Measurements from ENCODE around the gene DSCAML1. TPM values are rescaled to one million over a fixed set of nuclear protein-coding genes. Genes with fewer than 3 reads are reported as not detected.

DSCAML1 gene
- total and polyA plus RNA-seq, 2 of the 8 experiments (the other 6 are each of a cell fraction or from before 2014, with no cell fraction given): 0.19 to 0.24 TPM

DNA sequence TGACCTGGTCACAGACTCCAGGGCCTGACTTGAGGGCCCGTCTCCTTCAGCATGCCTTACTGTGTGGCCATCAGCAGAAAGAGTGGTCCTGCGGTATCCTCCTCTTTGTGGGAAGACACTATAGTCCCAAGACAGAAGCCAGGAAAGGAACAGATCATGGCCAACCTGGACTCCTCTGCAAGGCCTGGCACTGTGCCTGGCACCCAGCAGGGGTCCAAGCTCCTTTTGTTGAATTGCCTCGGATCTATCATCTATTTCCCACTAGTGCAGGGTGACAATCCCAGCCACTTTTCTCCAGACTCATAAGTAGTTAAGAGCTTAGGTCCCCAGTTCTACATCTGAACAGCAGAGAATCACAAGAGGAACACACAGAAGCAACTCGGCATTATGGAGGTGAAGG lies 27.0 kb downstream of the DSCAML1 start:
- H3K56ac ChIP-seq (replicated peaks; ENCODE audit: insufficient read length, low read depth, low read length): no peak overlapping the region
- no peak overlapping the region for H3K18ac ChIP-seq (ENCODE audit: extremely low read depth, low read length)
- no peak overlapping the region for H3K4me2 ChIP-seq (ENCODE audit: insufficient read depth in 1 of 2, low read depth in 2 of 2, low read length in 2 of 2)
- H3K4me3 ChIP-seq (ENCODE audit: extremely low read depth in 1 of 4, insufficient read depth in 2 of 4, low read depth in 3 of 4, low read length in 4 of 4): no peak overlapping the region
- no peaks in the 10 kb centered on the region for H3K23me2 ChIP-seq (ENCODE audit: low read depth, low read length)
- no peak overlapping the region for H3K9ac ChIP-seq (replicated peaks in 1 of 4; ENCODE audit: extremely low read depth in 1 of 4, low read depth in 3 of 4, low read length in 3 of 4)
- H2BK120ac ChIP-seq (replicated peaks; ENCODE audit: low read depth, low read length): no peak overlapping the region
- H3K79me2 ChIP-seq (ENCODE audit: control insufficient read depth in 1 of 2, insufficient read depth in 2 of 2, low read length in 2 of 2): no peaks in the 10 kb centered on the region
- no peaks in the 10 kb centered on the region for H3K79me1 ChIP-seq (ENCODE audit: low read depth, low read length)
- no peak overlapping the region for H3K23ac ChIP-seq (ENCODE audit: insufficient read length)
- no peaks in the 10 kb centered on the region for H3K9me3 ChIP-seq (ENCODE audit: insufficient read depth in 2 of 2, low read depth in 1 of 2, low read length in 1 of 2)
- WGBS, 2 experiments (ENCODE audit: extremely low coverage in 1 of 2, insufficient coverage in 1 of 2, insufficient read length in 1 of 2, insufficient replicate concordance in 2 of 2, low coverage in 1 of 2, low lambda C conversion rate in 2 of 2, missing lambda C conversion rate in 1 of 2): 89% methylated on average over 4 of the region's 4 CpGs; no CpG with 5 or more reads in 1 of the 2 experiments
- H4K20me1 ChIP-seq (replicated peaks in 1 of 2; ENCODE audit: control insufficient read depth in 1 of 2, insufficient read depth in 2 of 2, low read length in 2 of 2): no peaks in the 10 kb centered on the region
- H4K5ac ChIP-seq (ENCODE audit: insufficient read length, low read depth, low read length): no peak overlapping the region
- no peak for DNase-seq (ENCODE audit: low read depth in 1 of 2, low spot score in 2 of 2)
- no peak overlapping the region for H4K91ac ChIP-seq (replicated peaks; ENCODE audit: insufficient read length, low read length)
- H3K27ac ChIP-seq (ENCODE audit: low read depth, low read length): no peak overlapping the region
- FAIRE-seq: no peak
- ChIA-PET CTCF (ENCODE audit: partially characterized antibody) (no interaction called here), POLR2A (ENCODE audit: partially characterized antibody) (no interaction called here)
- H3K4ac ChIP-seq (replicated peaks; ENCODE audit: insufficient read length, low read depth, low read length): no peak overlapping the region
- no peaks in the 10 kb centered on the region for H3K4me1 ChIP-seq (replicated peaks in 1 of 4; ENCODE audit: control insufficient read depth in 3 of 4, insufficient read depth in 4 of 4, low read length in 3 of 4)
- no peak overlapping the region for H4K8ac ChIP-seq (ENCODE audit: extremely low read depth, insufficient read depth, low read length)
- H3K14ac ChIP-seq (ENCODE audit: insufficient read length): no peak overlapping the region
- no peak overlapping the region for H2AFZ ChIP-seq (ENCODE audit: low read length)
- H2BK5ac ChIP-seq (ENCODE audit: low read depth, low read length): no peak overlapping the region
- H3K27me3 ChIP-seq (replicated peaks in 1 of 4; ENCODE audit: control insufficient read depth in 3 of 4, extremely low read depth in 1 of 4, insufficient read depth in 3 of 4, low read length in 3 of 4): no peaks in the 10 kb centered on the region
- H2BK12ac ChIP-seq (ENCODE audit: low read depth, low read length): no peak overlapping the region
- no peak overlapping the region for H2BK20ac ChIP-seq (ENCODE audit: low read length)
- no peak overlapping the region for H2BK15ac ChIP-seq (ENCODE audit: low read length)
- H2AK5ac ChIP-seq (ENCODE audit: low read depth, low read length): no peak overlapping the region
- no peaks in the 10 kb centered on the region for H3K36me3 ChIP-seq (ENCODE audit: control insufficient read depth in 2 of 4, insufficient read depth in 4 of 4, low read length in 3 of 4)
- TF ChIP-seq EZH2 (IDR thresholded peaks at IDR 0.05; ENCODE audit: low read depth, low read length, severe bottlenecking): no peak
- no peak for TF ChIP-seq POLR2AphosphoS5 (IDR thresholded peaks at IDR 0.05; ENCODE audit: low read depth, low read length)
- TF ChIP-seq GABPA (IDR thresholded peaks at IDR 0.05; ENCODE audit: borderline replicate concordance, insufficient read depth, low read length): no peak

Data from H1 (cell line).